Caco-2 (cell line): ENCODE data around the gene PARVB. TPM values are rescaled to one million over a fixed set of nuclear protein-coding genes. Genes with fewer than 3 reads are reported as not detected.

Experiments
- BruUV-seq: library from RNA; stranded (reverse); fragments of 400-500 nt; replicated peaks from 2 replicates; lab custom pipeline; 2021; lab: Mats Ljungman, UMichigan
- CTCF ChIA-PET: fragments of 300-600 bp; sonication (Branson Sonifier 250); formaldehyde crosslinking; loops from one replicate; lab custom pipeline; 2022; ENCODE audit warnings: antibody characterized with exemption; lab: Charles Lee
- POLR2A ChIA-PET: fragments of 300-600 bp; sonication (Branson Sonifier 250); formaldehyde crosslinking; loops from one replicate; lab custom pipeline; 2022; ENCODE audit warnings: antibody characterized with exemption; lab: Charles Lee
- DNase-seq, 2 experiments: peaks; one replicate each; pipeline versions ENCODE4 v3.0.0 to v3.0.0-alpha.2; 2020 to 2022
- H3K27me3 ChIP-seq: replicated peaks from 2 replicates; pipeline ENCODE4 v1.6.0; 2011; ENCODE audit warnings: low read length; ENCODE audit not compliant: control insufficient read depth, insufficient read depth
- H3K36me3 ChIP-seq: 2 replicates; pipeline ENCODE4 v1.5.1; 2011; ENCODE audit warnings: low read length; ENCODE audit not compliant: control insufficient read depth, insufficient read depth
- H3K4me1 ChIP-seq: fragments of 250-450 bp; sonication (Bioruptor Pico); 2 replicates; pipeline ENCODE4 v1.5.1; 2020; ENCODE audit warnings: mild to moderate bottlenecking
- H3K4me3 ChIP-seq: 2 replicates; pipeline ENCODE4 v1.5.1; 2011; ENCODE audit warnings: low read depth, mild to moderate bottlenecking, control low read depth, low read length
- H3K9me3 ChIP-seq: fragments of 250-450 bp; sonication (Bioruptor Pico); 2 replicates; pipeline ENCODE4 v1.5.1; 2020; ENCODE audit warnings: mild to moderate bottlenecking, moderate library complexity
- H3K27ac Mint-ChIP-seq: one replicate; pipeline ENCODE4 v1.8.0; 2022; ENCODE audit warnings: mixed read lengths; ENCODE audit not compliant: unreplicated experiment
- H3K27me3 Mint-ChIP-seq: one replicate; pipeline ENCODE4 v1.8.0; 2022; ENCODE audit warnings: mixed read lengths; ENCODE audit not compliant: insufficient read depth, unreplicated experiment
- H3K36me3 Mint-ChIP-seq: one replicate; pipeline ENCODE4 v1.8.0; 2022; ENCODE audit warnings: mild to moderate bottlenecking, mixed read lengths; ENCODE audit not compliant: insufficient read depth, unreplicated experiment
- H3K4me1 Mint-ChIP-seq: one replicate; pipeline ENCODE4 v1.8.0; 2022; ENCODE audit warnings: low read depth, mixed read lengths; ENCODE audit not compliant: unreplicated experiment
- H3K4me3 Mint-ChIP-seq: one replicate; pipeline ENCODE4 v1.8.0; 2022; ENCODE audit warnings: mild to moderate bottlenecking, moderate library complexity, mixed read lengths; ENCODE audit not compliant: unreplicated experiment
- H3K9me3 Mint-ChIP-seq: one replicate; pipeline ENCODE4 v1.8.0; 2022; ENCODE audit warnings: mixed read lengths; ENCODE audit not compliant: unreplicated experiment
- CTCF ChIP-seq, 2 experiments: fragments of 200-600 bp in 1 of 2; IDR thresholded peaks; 1 replicate in 1 of 2; 2 replicates in 1 of 2; pipeline versions ENCODE4 v1.5.1 to v1.8.0; 2011 to 2022; ENCODE audit warnings: antibody characterized with exemption in 1 of 2, control low read depth in 1 of 2, inconsistent platforms in 1 of 2, low read depth in 1 of 2, low read length in 1 of 2, mild to moderate bottlenecking in 1 of 2, moderate library complexity in 1 of 2; ENCODE audit not compliant: insufficient read depth in 1 of 2, severe bottlenecking in 1 of 2, unreplicated experiment in 1 of 2
- intact Hi-C: fragments of 100-400 bp; cut with micrococcal nuclease; formaldehyde crosslinking; loops from one replicate; pipeline ENCODE4 v1.10.0; 2022; ENCODE audit not compliant: unreplicated experiment
- total RNA-seq: library from RNA; stranded (reverse); gene quantifications from 2 replicates; pipeline ENCODE4 v1.2.3, GENCODE V29; 2022

The PARVB gene
- total RNA-seq, 1 experiment from 2014 or later, result 28.8 TPM

DNA sequence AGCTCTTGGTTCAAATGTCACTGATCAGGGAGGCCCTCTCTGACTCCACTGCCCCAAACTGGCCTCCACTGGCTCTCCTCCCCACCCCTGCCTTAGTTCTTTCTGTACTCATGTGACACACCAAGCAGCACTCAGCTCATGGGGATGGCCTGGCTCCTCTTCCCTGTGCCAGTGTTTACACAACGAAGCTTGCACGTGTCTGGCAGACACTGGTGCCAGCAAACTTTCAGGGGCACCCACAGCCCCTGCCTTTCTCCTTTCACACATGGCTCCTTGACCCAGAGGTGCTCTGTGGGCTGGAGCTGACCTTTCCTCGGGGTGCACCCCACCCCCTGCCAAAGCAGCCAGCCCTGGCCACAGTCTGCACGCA lies 119.0 kb downstream of the PARVB start:
- POLR2A ChIA-PET, result no interaction called here
- no peak overlapping the region for H3K27ac Mint-ChIP-seq
- peaks cover 5% of the 10 kb centered on the region for H3K4me1 Mint-ChIP-seq
- intact Hi-C loops, result no loop called here
- H3K36me3 Mint-ChIP-seq, result peaks cover 5% of the 10 kb centered on the region
- H3K9me3 ChIP-seq, result no peaks in the 10 kb centered on the region; the same call in 1 of the 2 replicates
- DNase-seq, result no peak
- H3K27me3 ChIP-seq, result no peaks in the 10 kb centered on the region
- H3K36me3 ChIP-seq, result no peaks in the 10 kb centered on the region
- H3K9me3 Mint-ChIP-seq, result peaks cover 8% of the 10 kb centered on the region
- no peaks in the 10 kb centered on the region for H3K4me1 ChIP-seq
- no peaks in the 10 kb centered on the region for H3K27me3 Mint-ChIP-seq
- H3K4me3 Mint-ChIP-seq, result no peak overlapping the region
- CTCF ChIA-PET, result no interaction called here
- BruUV-seq, result no TSS peak
- no peak for TF ChIP-seq CTCF (IDR thresholded peaks at IDR 0.05; ENCODE audit: insufficient read depth in 1 of 2, low read depth in 1 of 2, low read length in 1 of 2, severe bottlenecking in 1 of 2, unreplicated experiment in 1 of 2)
- no peak overlapping the region for H3K4me3 ChIP-seq

- ChIA-PET CTCF (no interaction called here), POLR2A (no interaction called here)
- H3K27me3 ChIP-seq, result no peaks in the 10 kb centered on the region
- no TSS peak for BruUV-seq
- H3K27ac Mint-ChIP-seq, result no peak overlapping the region
- no peaks in the 10 kb centered on the region for H3K27me3 Mint-ChIP-seq
- intact Hi-C loops, result no loop called here
- no peak for DNase-seq
- H3K4me1 ChIP-seq, result no peaks in the 10 kb centered on the region
- H3K9me3 ChIP-seq, result no peaks in the 10 kb centered on the region
- no peak overlapping the region for H3K4me3 Mint-ChIP-seq
- peaks cover 5% of the 10 kb centered on the region for H3K36me3 Mint-ChIP-seq
- no peak for TF ChIP-seq CTCF (IDR thresholded peaks at IDR 0.05; ENCODE audit: insufficient read depth in 1 of 2, low read depth in 1 of 2, low read length in 1 of 2, severe bottlenecking in 1 of 2, unreplicated experiment in 1 of 2)
- H3K9me3 Mint-ChIP-seq, result peaks cover 7% of the 10 kb centered on the region
- H3K4me3 ChIP-seq, result no peak overlapping the region
- H3K36me3 ChIP-seq, result no peaks in the 10 kb centered on the region
- peaks cover 5% of the 10 kb centered on the region for H3K4me1 Mint-ChIP-seq
Measured at GRCh38 chr22:44143579-44143978, 119.5 kb downstream of the PARVB start.

GRCh38 chr22:44144046-44144569 lies 120.0 kb downstream of the PARVB start:
- H3K27ac Mint-ChIP-seq, result no peak overlapping the region
- intact Hi-C loops, result no loop called here
- CTCF ChIA-PET, result no interaction called here

More at GRCh38 chr22:44144046-44144569, 120.0 kb downstream of the PARVB start:
- Mint-ChIP-seq H3K9me3 (peaks cover 7% of the 10 kb centered on the region), H3K4me3 (no peak overlapping the region), H3K27me3 (no peaks in the 10 kb centered on the region), H3K36me3 (peaks cover 5% of the 10 kb centered on the region), H3K4me1 (peaks cover 5% of the 10 kb centered on the region)
- no peak overlapping the region for H3K4me3 ChIP-seq
- BruUV-seq, result no TSS peak
- H3K36me3 ChIP-seq, result no peaks in the 10 kb centered on the region
- no peaks in the 10 kb centered on the region for H3K4me1 ChIP-seq
- POLR2A ChIA-PET, result no interaction called here
- no peak for DNase-seq
- no peak for TF ChIP-seq CTCF (IDR thresholded peaks at IDR 0.05; ENCODE audit: insufficient read depth in 1 of 2, low read depth in 1 of 2, low read length in 1 of 2, severe bottlenecking in 1 of 2, unreplicated experiment in 1 of 2)
- H3K9me3 ChIP-seq, result no peaks in the 10 kb centered on the region
- no peaks in the 10 kb centered on the region for H3K27me3 ChIP-seq
